ENCODE results near the gene TAB2.
A peak's percentile ranks its signal among the peaks of the same experiment; 100 is the strongest.

Gene TAB2, protein sequence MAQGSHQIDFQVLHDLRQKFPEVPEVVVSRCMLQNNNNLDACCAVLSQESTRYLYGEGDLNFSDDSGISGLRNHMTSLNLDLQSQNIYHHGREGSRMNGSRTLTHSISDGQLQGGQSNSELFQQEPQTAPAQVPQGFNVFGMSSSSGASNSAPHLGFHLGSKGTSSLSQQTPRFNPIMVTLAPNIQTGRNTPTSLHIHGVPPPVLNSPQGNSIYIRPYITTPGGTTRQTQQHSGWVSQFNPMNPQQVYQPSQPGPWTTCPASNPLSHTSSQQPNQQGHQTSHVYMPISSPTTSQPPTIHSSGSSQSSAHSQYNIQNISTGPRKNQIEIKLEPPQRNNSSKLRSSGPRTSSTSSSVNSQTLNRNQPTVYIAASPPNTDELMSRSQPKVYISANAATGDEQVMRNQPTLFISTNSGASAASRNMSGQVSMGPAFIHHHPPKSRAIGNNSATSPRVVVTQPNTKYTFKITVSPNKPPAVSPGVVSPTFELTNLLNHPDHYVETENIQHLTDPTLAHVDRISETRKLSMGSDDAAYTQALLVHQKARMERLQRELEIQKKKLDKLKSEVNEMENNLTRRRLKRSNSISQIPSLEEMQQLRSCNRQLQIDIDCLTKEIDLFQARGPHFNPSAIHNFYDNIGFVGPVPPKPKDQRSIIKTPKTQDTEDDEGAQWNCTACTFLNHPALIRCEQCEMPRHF

GRCh38 chr6:149317644-149318571 is at the start of gene TAB2:
Gene TAB2 (plus strand): TSS chr6:149317712. CDS start chr6:149369998, 52,286 bp downstream.
- peak within 1 kb of the TSS; percentile 87 to 96 for H3K4me3 ChIP-seq (replicated peaks in 1 of 2; ENCODE audit: low read depth in 2 of 2, low read length in 2 of 2)
- DNase-seq (ENCODE audit: low read depth in 2 of 2): peak in 1 of 2 donors; percentile 33
- TF ChIP-seq, protein P1, sequence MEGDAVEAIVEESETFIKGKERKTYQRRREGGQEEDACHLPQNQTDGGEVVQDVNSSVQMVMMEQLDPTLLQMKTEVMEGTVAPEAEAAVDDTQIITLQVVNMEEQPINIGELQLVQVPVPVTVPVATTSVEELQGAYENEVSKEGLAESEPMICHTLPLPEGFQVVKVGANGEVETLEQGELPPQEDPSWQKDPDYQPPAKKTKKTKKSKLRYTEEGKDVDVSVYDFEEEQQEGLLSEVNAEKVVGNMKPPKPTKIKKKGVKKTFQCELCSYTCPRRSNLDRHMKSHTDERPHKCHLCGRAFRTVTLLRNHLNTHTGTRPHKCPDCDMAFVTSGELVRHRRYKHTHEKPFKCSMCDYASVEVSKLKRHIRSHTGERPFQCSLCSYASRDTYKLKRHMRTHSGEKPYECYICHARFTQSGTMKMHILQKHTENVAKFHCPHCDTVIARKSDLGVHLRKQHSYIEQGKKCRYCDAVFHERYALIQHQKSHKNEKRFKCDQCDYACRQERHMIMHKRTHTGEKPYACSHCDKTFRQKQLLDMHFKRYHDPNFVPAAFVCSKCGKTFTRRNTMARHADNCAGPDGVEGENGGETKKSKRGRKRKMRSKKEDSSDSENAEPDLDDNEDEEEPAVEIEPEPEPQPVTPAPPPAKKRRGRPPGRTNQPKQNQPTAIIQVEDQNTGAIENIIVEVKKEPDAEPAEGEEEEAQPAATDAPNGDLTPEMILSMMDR (IDR thresholded peaks at IDR 0.05; ENCODE audit: low read depth, low read length): no peak

- DNase-seq (ENCODE audit: low read depth in 2 of 2): no peak
- H3K4me3 ChIP-seq (replicated peaks in 1 of 2; ENCODE audit: low read depth in 2 of 2, low read length in 2 of 2): no peak overlapping the region
- TF ChIP-seq, protein P1 (IDR thresholded peaks at IDR 0.05; ENCODE audit: low read depth, low read length): no peak
Measured at GRCh38 chr6:149268146-149268545, 49.4 kb upstream of the TAB2 start.

DNA sequence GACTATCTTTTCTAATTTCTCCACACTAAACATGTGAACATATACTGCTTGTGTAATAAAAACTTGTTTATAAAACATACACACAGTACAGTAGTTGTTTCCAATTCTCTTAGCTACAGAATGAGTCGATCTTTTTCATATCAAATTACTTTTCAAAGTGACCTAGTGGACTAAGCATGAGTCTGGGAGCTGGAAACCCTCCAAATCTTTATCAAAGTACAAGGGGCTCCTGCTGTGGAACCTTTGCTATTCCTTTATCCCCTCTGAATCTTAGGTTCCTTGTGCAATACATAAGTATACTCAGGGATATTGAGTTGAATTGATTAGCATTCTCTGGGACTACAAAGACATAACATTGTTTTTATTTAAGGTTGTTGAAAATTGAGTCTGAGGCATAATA is 48.7 kb upstream of the TAB2 start:
- TF ChIP-seq, protein P1 (IDR thresholded peaks at IDR 0.05; ENCODE audit: low read depth, low read length): no peak
- no peak overlapping the region for H3K4me3 ChIP-seq (replicated peaks in 1 of 2; ENCODE audit: low read depth in 2 of 2, low read length in 2 of 2)
- no peak for DNase-seq (ENCODE audit: low read depth in 2 of 2)

DNA sequence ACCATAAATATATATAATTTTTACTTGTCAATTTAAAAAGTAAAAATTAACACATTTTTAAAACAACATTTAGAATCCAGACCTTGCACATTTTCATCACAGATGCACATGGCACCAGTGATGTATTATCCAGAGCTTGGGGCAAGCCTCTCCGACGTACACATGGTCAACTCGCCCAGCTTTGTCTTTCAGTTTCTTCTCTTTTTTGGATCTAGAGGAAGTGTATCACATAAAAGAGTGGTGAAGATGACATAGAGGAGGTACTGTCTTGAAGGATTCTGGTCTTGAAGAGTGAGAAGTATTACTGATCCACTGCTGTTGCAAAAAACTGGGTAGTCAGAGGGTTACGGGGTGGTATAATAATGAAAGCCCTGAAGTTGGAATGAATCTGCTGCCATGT is 46.9 kb upstream of the TAB2 start:
- TF ChIP-seq, protein P1 (IDR thresholded peaks at IDR 0.05; ENCODE audit: low read depth, low read length): no peak
- no peak overlapping the region for H3K4me3 ChIP-seq (replicated peaks in 1 of 2; ENCODE audit: low read depth in 2 of 2, low read length in 2 of 2)
- no peak for DNase-seq (ENCODE audit: low read depth in 2 of 2)

DNA sequence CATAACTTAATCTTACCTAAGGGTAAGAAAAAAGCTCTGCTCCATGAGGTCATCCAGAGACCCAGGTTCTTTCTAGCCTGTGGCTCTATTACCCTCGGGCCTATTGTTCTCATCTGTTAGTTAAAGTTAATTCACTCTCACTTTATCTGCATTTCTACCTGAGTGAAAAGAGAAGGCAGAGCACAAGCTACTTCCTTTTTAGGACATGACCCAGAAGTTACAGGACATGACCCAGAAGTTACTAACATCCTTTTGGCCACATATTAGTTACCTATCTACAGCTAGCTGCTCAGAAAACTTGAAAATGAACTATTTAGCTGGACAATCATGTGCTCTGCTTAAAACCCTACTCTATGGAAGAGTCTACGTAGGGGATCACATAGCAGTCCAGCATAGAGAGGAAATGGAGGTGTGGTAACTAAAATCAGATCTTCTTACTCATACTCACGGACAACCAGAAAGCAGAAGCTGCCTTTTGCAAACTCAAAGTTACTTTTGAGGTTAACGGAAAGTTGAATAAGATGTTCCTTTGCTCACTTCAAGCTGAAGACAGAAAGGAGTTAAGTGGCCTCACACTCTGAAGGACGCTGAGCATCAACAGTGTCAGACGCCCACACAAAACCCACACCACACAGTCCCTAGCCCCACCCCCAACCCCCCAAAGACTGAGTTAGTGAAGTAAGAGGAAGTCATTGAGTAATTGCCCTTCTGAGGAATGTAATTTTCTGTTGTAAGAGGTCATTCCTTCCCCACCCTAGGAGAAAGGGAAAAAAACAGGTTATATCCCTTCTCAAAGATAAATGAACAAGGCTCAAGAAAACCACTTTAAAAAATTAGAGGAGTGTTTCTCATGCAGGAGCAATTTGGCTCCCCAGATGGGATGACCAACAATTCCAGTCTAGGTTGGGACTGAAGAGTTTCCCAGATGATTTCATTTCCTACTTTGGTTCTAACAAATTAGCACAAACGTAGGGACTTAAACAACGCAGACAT is 45.9 kb upstream of the TAB2 start:
- DNase-seq (ENCODE audit: low read depth in 2 of 2): peak; percentile 49 to 67
- TF ChIP-seq, protein P1 (IDR thresholded peaks at IDR 0.05; ENCODE audit: low read depth, low read length): no peak
- H3K4me3 ChIP-seq (replicated peaks in 1 of 2; ENCODE audit: low read depth in 2 of 2, low read length in 2 of 2): no peak overlapping the region
